ENCODE results near the gene STIP1. TPM values are rescaled to one million over a fixed set of nuclear protein-coding genes. Genes with fewer than 3 reads are reported as not detected.
A peak's percentile ranks its signal among the peaks of the same experiment; 100 is the strongest.

Gene STIP1
- total RNA-seq, 4 donors from 2014 or later = 81.6 to 116 (median 104) TPM

- intact Hi-C loops (cut with DNase I) = no loop called here
- Histone ChIP-seq H3K27me3 (no peaks in the 10 kb centered on the region), H3K4me3 (no peak overlapping the region), H3K27ac (no peak overlapping the region), H3K9me3 (no peaks in the 10 kb centered on the region), H3K4me1 (peaks cover 33 to 93% (median 51%) of the 10 kb centered on the region in 3 donors), H3K36me3 (peaks cover 0 to 15% (median 0%) of the 10 kb centered on the region in 3 donors)
- no peak for TF ChIP-seq POLR2A (IDR thresholded peaks at IDR 0.05)
- no peak for TF ChIP-seq CTCF (IDR thresholded peaks at IDR 0.05)
- DNase-seq = no peak
- WGBS, 2 donors = 75 to 82% methylated on average over 7 to 8 of the region's 15 CpGs
Measured at GRCh38 chr11:64232182-64232966, 46.4 kb downstream of the STIP1 start.

DNA sequence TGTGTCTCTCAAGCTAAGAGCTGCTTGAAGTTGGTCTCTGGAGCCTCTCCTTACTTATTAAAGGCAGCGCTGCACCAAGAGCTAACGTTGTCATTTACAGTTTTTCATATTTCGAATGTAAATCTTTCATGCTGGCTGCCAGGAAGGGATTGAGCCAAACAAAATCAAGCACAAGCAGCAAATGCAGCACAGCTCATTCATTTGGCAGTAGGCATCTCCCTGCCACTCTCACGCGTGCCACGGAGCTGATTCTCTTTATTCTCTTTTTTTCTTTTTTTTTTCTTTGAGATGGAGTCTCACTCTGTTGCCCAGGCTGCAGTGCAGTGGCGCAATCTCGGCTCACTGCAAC lies 47.0 kb downstream of the STIP1 start:
- no peak for TF ChIP-seq POLR2A (IDR thresholded peaks at IDR 0.05)
- no peak for TF ChIP-seq CTCF (IDR thresholded peaks at IDR 0.05)
- Histone ChIP-seq H3K27me3 (no peaks in the 10 kb centered on the region), H3K36me3 (peaks cover 0 to 21% (median 0%) of the 10 kb centered on the region in 3 donors), H3K4me1 (peaks cover 33 to 93% (median 51%) of the 10 kb centered on the region in 3 donors), H3K4me3 (no peak overlapping the region), H3K27ac (no peak overlapping the region), H3K9me3 (no peaks in the 10 kb centered on the region)
- no peak for DNase-seq
- intact Hi-C loops (cut with DNase I) = no loop called here
- WGBS, 2 donors = 69 to 83% methylated on average over 8 of the region's 8 CpGs

- no peaks in the 10 kb centered on the region for H3K27me3 ChIP-seq
- H3K27ac ChIP-seq = peak within 1 kb of the TSS; percentile 79 to 93 (median 90)
- WGBS, 2 donors = 3 to 10% methylated on average over 2 to 34 of the region's 62 CpGs
- no peak for DNase-seq
- intact Hi-C loops (cut with DNase I) = no loop called here
- peaks cover 0 to 32% (median 0%) of the 10 kb centered on the region in 3 donors for H3K36me3 ChIP-seq
- H3K4me3 ChIP-seq = peak within 1 kb of the TSS; percentile 58 to 88 (median 75)
- H3K4me1 ChIP-seq = peaks cover 36 to 93% (median 61%) of the 10 kb centered on the region in 3 donors
- H3K9me3 ChIP-seq = no peaks in the 10 kb centered on the region
- TF ChIP-seq POLR2A (IDR thresholded peaks at IDR 0.05) = peak in 2 of 4 donors; percentile 27 to 58
- no peak for TF ChIP-seq CTCF (IDR thresholded peaks at IDR 0.05)
Measured at GRCh38 chr11:64233913-64234586, 48.1 kb downstream of the STIP1 start, which contains the start of gene VEGFB. Gene VEGFB (plus strand): TSS chr11:64234584. CDS start chr11:64234834, 250 bp downstream.

DNA sequence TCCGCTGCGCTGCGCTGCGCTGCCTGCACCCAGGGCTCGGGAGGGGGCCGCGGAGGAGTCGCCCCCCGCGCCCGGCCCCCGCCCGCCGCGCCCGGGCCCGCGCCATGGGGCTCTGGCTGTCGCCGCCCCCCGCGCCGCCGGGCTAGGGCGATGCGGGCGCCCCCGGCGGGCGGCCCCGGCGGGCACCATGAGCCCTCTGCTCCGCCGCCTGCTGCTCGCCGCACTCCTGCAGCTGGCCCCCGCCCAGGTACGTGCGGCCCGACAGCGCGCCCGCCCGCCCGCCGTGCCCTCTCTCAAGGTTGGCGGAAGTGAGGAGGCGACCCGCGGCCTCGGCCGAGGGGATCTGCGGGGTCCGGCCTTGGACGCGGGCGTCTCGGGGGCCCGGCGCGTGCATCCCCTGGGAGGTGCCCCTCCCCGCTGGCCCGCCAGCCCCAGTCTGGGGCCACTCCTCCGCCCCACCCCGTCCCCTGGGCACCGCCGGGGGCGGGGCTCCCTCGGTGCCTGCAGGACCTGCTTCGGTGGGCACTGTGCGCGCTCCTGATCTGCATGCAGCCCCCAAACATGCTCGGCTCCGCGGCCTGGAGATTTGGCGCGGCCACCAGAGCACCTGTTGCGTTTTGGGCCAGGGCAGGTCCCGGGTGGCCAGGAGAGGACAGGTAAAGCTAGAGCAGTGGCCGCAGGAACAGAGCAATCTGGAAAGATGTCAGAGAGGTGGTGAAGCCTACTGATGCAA lies 48.8 kb downstream of the STIP1 start:
- no peaks in the 10 kb centered on the region for H3K27me3 ChIP-seq
- peaks cover 0 to 35% (median 0%) of the 10 kb centered on the region in 3 donors for H3K36me3 ChIP-seq
- peak overlapping the region; percentile 56 to 88 (median 75) for H3K4me3 ChIP-seq
- no CpG with 5 or more reads among the region's 80 CpGs for WGBS, 2 donors
- no peaks in the 10 kb centered on the region for H3K9me3 ChIP-seq
- TF ChIP-seq CTCF (IDR thresholded peaks at IDR 0.05) (no peak), POLR2A (IDR thresholded peaks at IDR 0.05) (peak in 1 of 4 donors; percentile 45)
- H3K4me1 ChIP-seq = peaks cover 39 to 93% (median 63%) of the 10 kb centered on the region in 3 donors
- intact Hi-C loops (cut with DNase I) = no loop called here
- DNase-seq = no peak
- peak overlapping the region; percentile 75 to 93 (median 85) for H3K27ac ChIP-seq
